GM12878 (cell line): Measurements from ENCODE around the gene COQ7. TPM values are rescaled to one million over a fixed set of nuclear protein-coding genes. Genes with fewer than 3 reads are reported as not detected.

Experiments used
- ATAC-seq: fragments of 200-7000 bp; cut with Tn5 transposase; 3 replicates; pipeline ENCODE4 v1.9.1; 2020; ENCODE audit warnings: mild to moderate bottlenecking, moderate library complexity
- BruUV-seq: library from RNA; stranded (reverse); fragments of 400-500 nt; replicated peaks from 2 replicates; lab custom pipeline; 2021; lab: Mats Ljungman, UMichigan
- CTCF ChIA-PET: fragments of 300-600 bp; sonication (Branson Sonifier 250); formaldehyde crosslinking; extraction: SDS; loops from one replicate; lab custom pipeline; 2021; ENCODE audit warnings: inconsistent platforms; lab: Yijun Ruan, JAX
- POLR2A ChIA-PET: fragments of 350-600 bp; formaldehyde crosslinking; extraction: SDS; loops from one replicate; lab custom pipeline; 2021; ENCODE audit warnings: inconsistent platforms; lab: Charles Lee
- RAD21 ChIA-PET: fragments of 300-600 bp; sonication (Branson Sonifier 250); formaldehyde crosslinking; loops from one replicate; lab custom pipeline; 2023; ENCODE audit warnings: antibody characterized with exemption; ENCODE audit not compliant: unreplicated experiment; lab: Charles Lee
- SMC1A ChIA-PET: fragments of 300-600 bp; sonication (Branson Sonifier 250); formaldehyde crosslinking; loops from one replicate; lab custom pipeline; 2023; ENCODE audit not compliant: unreplicated experiment, uncharacterized antibody; lab: Charles Lee
- DNase-seq: peaks from one replicate; pipeline ENCODE4 v3.0.0-alpha.2; 2011; ENCODE audit warnings: low read depth, low spot score
- FAIRE-seq: peaks from 3 replicates; lab custom pipeline; 2011; peaks lifted over from hg19 to GRCh38; lab: Jason Lieb, UNC
- H2AFZ ChIP-seq: 2 replicates; pipeline ENCODE4 v1.6.0; 2011; ENCODE audit warnings: low read depth, low read length, control low read depth; ENCODE audit not compliant: control insufficient read depth
- H3K27ac ChIP-seq: 2 replicates; pipeline ENCODE4 v1.5.1; 2011; ENCODE audit warnings: control low read depth; ENCODE audit not compliant: control insufficient read depth, insufficient read depth
- H3K27me3 ChIP-seq, 2 experiments: replicated peaks in 1 of 2; 2 replicates each; pipeline versions ENCODE4 v1.6.0 to v1.6.1; 2011; ENCODE audit warnings: low read length in 1 of 2; ENCODE audit not compliant: control insufficient read depth in 2 of 2, insufficient read depth in 2 of 2
- H3K36me3 ChIP-seq, 2 experiments: 2 replicates each; pipeline ENCODE4 v1.5.1; 2011; ENCODE audit warnings: low read length in 1 of 2; ENCODE audit not compliant: control insufficient read depth in 2 of 2, insufficient read depth in 2 of 2
- H3K4me1 ChIP-seq: 2 replicates; pipeline ENCODE4 v1.6.1; 2011; ENCODE audit warnings: mild to moderate bottlenecking, low read length, moderate library complexity, mixed read lengths; ENCODE audit not compliant: control insufficient read depth, insufficient read depth
- H3K4me2 ChIP-seq: 2 replicates; pipeline ENCODE4 v1.6.0; 2011; ENCODE audit warnings: control low read depth; ENCODE audit not compliant: control insufficient read depth, insufficient read depth
- H3K4me3 ChIP-seq: fragments of 200-600 bp; sonication (generic); 2 replicates; pipeline ENCODE4 v1.5.1; 2016
- H3K79me2 ChIP-seq: 2 replicates; pipeline ENCODE4 v1.6.0; 2011; ENCODE audit warnings: low read length; ENCODE audit not compliant: control insufficient read depth, insufficient read depth
- H3K9ac ChIP-seq: 2 replicates; pipeline ENCODE4 v1.8.0; 2011; ENCODE audit warnings: low read length, control low read depth, mixed read lengths; ENCODE audit not compliant: control insufficient read depth, insufficient read depth
- H3K9me3 ChIP-seq: replicated peaks from 3 replicates; pipeline ENCODE4 v1.5.1; 2011; ENCODE audit warnings: mild to moderate bottlenecking, low read length; ENCODE audit not compliant: control insufficient read depth, insufficient read depth
- H4K20me1 ChIP-seq: 2 replicates; pipeline ENCODE4 v1.6.0; 2011; ENCODE audit not compliant: control insufficient read depth, insufficient read depth
- BACH1 ChIP-seq: fragments of 450-650 bp; IDR thresholded peaks from 2 replicates; pipeline ENCODE4 v1.6.1; 2017; ENCODE audit warnings: mild to moderate bottlenecking, borderline replicate concordance
- E4F1 ChIP-seq: fragments of 450-650 bp; IDR thresholded peaks from 2 replicates; pipeline ENCODE4 v1.6.1; 2018; ENCODE audit warnings: borderline replicate concordance, mild to moderate bottlenecking; ENCODE audit not compliant: partially characterized antibody
- EED ChIP-seq: sonication (generic); IDR thresholded peaks from 2 replicates; pipeline ENCODE4 v1.6.1; 2016; ENCODE audit warnings: antibody characterized with exemption, low read depth
- FOXK2 ChIP-seq: fragments of 450-650 bp; IDR thresholded peaks from 2 replicates; pipeline ENCODE4 v1.6.1; 2017; ENCODE audit warnings: mild to moderate bottlenecking, moderate library complexity
- FOXM1 ChIP-seq: IDR thresholded peaks from 2 replicates; pipeline ENCODE4 v1.6.1; 2012; ENCODE audit warnings: low read depth, mild to moderate bottlenecking, inconsistent platforms, low read length, moderate library complexity
- HDGF ChIP-seq: fragments of 450-650 bp; IDR thresholded peaks from 2 replicates; pipeline ENCODE4 v1.6.1; 2016; ENCODE audit warnings: antibody characterized with exemption
- MEF2A ChIP-seq: IDR thresholded peaks from 2 replicates; pipeline ENCODE4 v1.6.1; 2011; ENCODE audit warnings: low read depth, mild to moderate bottlenecking, low read length, moderate library complexity; ENCODE audit not compliant: insufficient read depth
- MEF2B ChIP-seq: fragments of 450-650 bp; IDR thresholded peaks from 2 replicates; pipeline ENCODE4 v1.6.1; 2018; ENCODE audit warnings: mild to moderate bottlenecking, moderate library complexity; ENCODE audit not compliant: partially characterized antibody, poor library complexity, severe bottlenecking
- NFIC ChIP-seq: IDR thresholded peaks from 2 replicates; pipeline ENCODE4 v1.6.1; 2012; ENCODE audit warnings: low read depth, mild to moderate bottlenecking, inconsistent platforms, low read length, moderate library complexity
- NFYB ChIP-seq: IDR thresholded peaks from 2 replicates; pipeline ENCODE4 v1.6.1; 2011; ENCODE audit warnings: low read depth, mild to moderate bottlenecking, low read length, improper control_type of control experiment, moderate library complexity; ENCODE audit not compliant: insufficient read depth
- SMAD5 ChIP-seq: IDR thresholded peaks from 2 replicates; pipeline ENCODE4 v1.6.1; 2016; ENCODE audit warnings: antibody characterized with exemption, low read depth
- ZNF207 ChIP-seq: fragments of 450-650 bp; IDR thresholded peaks from 2 replicates; pipeline ENCODE4 v1.6.1; 2014; ENCODE audit warnings: antibody characterized with exemption, mild to moderate bottlenecking, borderline replicate concordance
- ZNF24 ChIP-seq: fragments of 450-650 bp; IDR thresholded peaks from 2 replicates; pipeline ENCODE4 v1.6.1; 2017; ENCODE audit warnings: antibody characterized with exemption, mild to moderate bottlenecking
- WGBS: methylation state at CpG from one replicate; pipeline ENCODE4 v1.1.6; 2016; ENCODE audit warnings: low lambda C conversion rate; ENCODE audit not compliant: insufficient replicate concordance, insufficient coverage; ENCODE audit errors: missing lambda C conversion rate; 5-methylcytosine and 5-hydroxymethylcytosine counted together
- in situ Hi-C: fragments of 300-500 bp; cut with MboI; formaldehyde crosslinking; loops from 9 replicates; pipeline ENCODE4 v1.14.3; 2018; ENCODE audit warnings: mixed read lengths
- intact Hi-C: fragments of 100-400 bp; cut with micrococcal nuclease; formaldehyde crosslinking; loops from one replicate; pipeline ENCODE4 v1.14.2; 2022; ENCODE audit not compliant: unreplicated experiment
- polyA plus RNA-seq, 11 experiments: library from polyadenylated mRNA; depleted of rRNA in 4 of 11; unstranded in 6 of 11; stranded (reverse) in 5 of 11; fragments of >200 nt; fragmentation: Nextera tagmentation in 4 of 11; fragmentation: Illumina TruSeq in 1 of 11; extraction: Ambion mirVana in 4 of 11; extraction: Trizol in 1 of 11; gene quantifications; 1 replicate in 1 of 11; 2 replicates in 10 of 11; pipeline versions ENCODE4 v1.2.1 to v1.2.3, GENCODE V29; 2011 to 2016; ENCODE audit warnings: inconsistent platforms in 2 of 11, missing spikeins in 2 of 11, low read depth in 1 of 11
- total RNA-seq, 4 experiments: library from RNA; depleted of rRNA in 3 of 4; stranded (reverse); fragments of >200 nt in 3 of 4; fragmentation: Illumina TruSeq in 1 of 4; extraction: Trizol in 1 of 4; gene quantifications; 2 replicates each; pipeline versions ENCODE4 v1.2.1 to v1.2.3, GENCODE V29; 2013 to 2021

The COQ7 gene
- total and polyA plus RNA-seq, 10 of the 15 experiments (the other 5 are each of a cell fraction or from before 2014, with no cell fraction given), result 3.2 to 21.9 (median 13.0) TPM

DNA sequence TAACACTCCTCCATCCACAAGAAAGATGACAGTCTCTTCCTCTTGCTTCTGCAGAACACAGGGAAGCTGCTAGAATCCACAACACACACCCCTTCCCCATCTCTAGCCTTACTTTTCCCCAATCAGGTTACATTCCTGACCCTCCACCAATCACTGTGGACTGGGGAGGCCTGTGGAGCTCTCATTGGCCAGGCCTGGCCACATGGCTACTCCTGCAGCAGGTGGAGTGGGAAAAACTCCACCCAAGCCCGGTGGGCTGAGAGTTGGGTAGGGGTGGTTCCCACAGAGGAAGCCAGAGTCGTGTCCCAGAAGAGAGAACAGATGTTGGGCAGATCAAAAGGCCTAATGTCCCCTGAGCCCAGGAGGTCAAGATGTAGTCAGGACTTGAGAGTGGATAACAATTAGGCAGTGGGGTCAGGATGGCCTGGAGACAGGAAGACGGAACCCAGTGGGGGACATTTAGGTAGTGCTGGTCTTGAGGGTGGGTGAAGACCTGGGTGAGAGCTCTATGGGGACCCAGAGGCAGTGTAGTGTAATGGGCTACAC lies 22.1 kb downstream of the COQ7 start:
- TF ChIP-seq NFYB, result 0 out of 2 replicates have a peak, but pooled peaks have one; percentile 65
- TF ChIP-seq SMAD5, result no peak
- TF ChIP-seq, all 136 proteins: peak for 1
- Histone ChIP-seq H3K9ac (no peak overlapping the region), H3K4me2 (no peak overlapping the region), H2AFZ (no peak overlapping the region), H3K79me2 (no peaks in the 10 kb centered on the region), H3K4me1 (peaks cover 3% of the 10 kb centered on the region; the same call in 1 of the 2 replicates), H3K36me3 (no peaks in the 10 kb centered on the region), H3K27me3 (no peaks in the 10 kb centered on the region), H4K20me1 (no peaks in the 10 kb centered on the region), H3K27ac (no peak overlapping the region), H3K4me3 (no peak overlapping the region), H3K9me3 (no peaks in the 10 kb centered on the region; the same call in 1 of the 3 replicates)
- ChIA-PET SMC1A (interaction anchor here (0.6 kb wide), 1 partner anchor 15 kb away, joined by 3 read pairs; no protein-coding TSS in a partner anchor), RAD21 (no interaction called here), CTCF (interaction anchor here (2.0 kb wide), 1 partner anchor 300 kb away, joined by 5 read pairs; no protein-coding TSS in a partner anchor), POLR2A (no interaction called here)
- WGBS, result 44% methylated on average over 3 of the region's 3 CpGs
- DNase-seq, result no peak
- intact Hi-C loops (loop anchor here (5.0 kb wide), 1 partner anchor 38 kb away; no protein-coding TSS in a partner anchor), in situ Hi-C loops (loop anchor here (5.0 kb wide), 1 partner anchor 288 kb away; no protein-coding TSS in a partner anchor)
- no TSS peak for BruUV-seq
- no peak for FAIRE-seq
- no peak for ATAC-seq

DNA sequence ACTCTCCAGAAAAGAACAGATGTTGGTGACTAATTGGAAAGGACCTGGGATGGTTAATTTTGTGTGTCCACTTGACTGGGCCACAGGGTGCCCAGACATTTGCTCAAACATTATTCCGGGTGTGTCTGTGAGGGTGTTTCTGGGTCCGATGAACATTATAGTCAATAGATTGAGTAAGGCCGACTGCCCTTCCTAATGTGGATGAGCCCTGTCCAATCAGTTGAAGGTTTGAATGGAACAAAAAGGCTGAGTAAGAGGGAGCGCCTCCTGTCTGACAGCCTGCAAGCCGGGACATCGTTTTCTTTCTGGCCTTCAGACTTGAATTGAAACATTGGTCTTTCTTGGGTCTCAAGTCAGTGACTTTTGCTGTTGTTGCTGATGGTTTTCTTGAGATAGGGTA lies 23.5 kb downstream of the COQ7 start:
- no peaks in the 10 kb centered on the region for H3K27me3 ChIP-seq
- FAIRE-seq (no peak), DNase-seq (no peak), ATAC-seq (no peak)
- H4K20me1 ChIP-seq, result no peaks in the 10 kb centered on the region
- no peak overlapping the region for H3K4me2 ChIP-seq
- no peaks in the 10 kb centered on the region for H3K79me2 ChIP-seq
- RAD21 ChIA-PET, result no interaction called here
- H2AFZ ChIP-seq, result no peak overlapping the region
- no peak overlapping the region for H3K4me3 ChIP-seq
- H3K9me3 ChIP-seq, result peaks cover 2% of the 10 kb centered on the region; the same call in 2 of the 3 replicates
- H3K9ac ChIP-seq, result no peak overlapping the region
- SMC1A ChIA-PET, result no interaction called here
- WGBS, result 94% methylated on average over 6 of the region's 6 CpGs
- H3K36me3 ChIP-seq, result no peaks in the 10 kb centered on the region
- in situ Hi-C loops (loop anchor here (5.0 kb wide), 2 partner anchors 71 to 411 kb away; no protein-coding TSS in a partner anchor), intact Hi-C loops (no loop called here)
- H3K4me1 ChIP-seq, result peaks cover 9% of the 10 kb centered on the region
- CTCF ChIA-PET, result no interaction called here
- POLR2A ChIA-PET, result interaction anchor here (0.6 kb wide), 1 partner anchor 427 kb away, joined by 5 read pairs; no protein-coding TSS in a partner anchor
- no peak overlapping the region for H3K27ac ChIP-seq
- no TSS peak for BruUV-seq
- no peak for TF ChIP-seq ZNF24
- TF ChIP-seq FOXK2, result no peak
- no peak for TF ChIP-seq MEF2A
- TF ChIP-seq EED, result no peak
- no peak for TF ChIP-seq NFIC
- no peak for TF ChIP-seq MEF2B
- no peak for TF ChIP-seq ZNF207
- TF ChIP-seq E4F1, result no peak
- TF ChIP-seq BACH1, result no peak
- TF ChIP-seq HDGF, result no peak
- TF ChIP-seq FOXM1, result no peak
